ENCODE measurements around the gene ANGEL1. TPM values are rescaled to one million over a fixed set of nuclear protein-coding genes. Genes with fewer than 3 reads are reported as not detected.
A peak's percentile ranks its signal among the peaks of the same experiment; 100 is the strongest.

The ANGEL1 gene
- total and polyA plus RNA-seq, 4 donors, result 15.0 to 38.1 (median 20.7) TPM

GRCh38 chr14:76808011-76808410 is 4.7 kb downstream of the ANGEL1 start:
- Histone ChIP-seq H3K4me1 (ENCODE audit: control insufficient read depth, insufficient read depth, low read length) (peaks cover 12% of the 10 kb centered on the region), H3K36me3 (ENCODE audit: control insufficient read depth, insufficient read depth, low read length) (peaks cover 32% of the 10 kb centered on the region), H3K27me3 (ENCODE audit: control insufficient read depth, insufficient read depth, low read length) (no peaks in the 10 kb centered on the region), H3K27ac (ENCODE audit: low read depth, low read length) (no peak overlapping the region), H3K9me3 (ENCODE audit: control insufficient read depth, insufficient read depth, low read length) (no peaks in the 10 kb centered on the region), H3K4me3 (ENCODE audit: low read depth, low read length) (no peak overlapping the region)
- DNase-seq (ENCODE audit: low read depth in 4 of 6, low spot score in 6 of 6), result no peak
- 100% methylated on average over 1 of the region's 1 CpG for WGBS (ENCODE audit: insufficient coverage)

GRCh38 chr14:76806446-76806845 is 6.2 kb downstream of the ANGEL1 start:
- no peaks in the 10 kb centered on the region for H3K9me3 ChIP-seq (ENCODE audit: control insufficient read depth, insufficient read depth, low read length)
- no peak overlapping the region for H3K27ac ChIP-seq (ENCODE audit: low read depth, low read length)
- H3K4me1 ChIP-seq (ENCODE audit: control insufficient read depth, insufficient read depth, low read length), result peaks cover 5% of the 10 kb centered on the region
- H3K27me3 ChIP-seq (ENCODE audit: control insufficient read depth, insufficient read depth, low read length), result no peaks in the 10 kb centered on the region
- WGBS (ENCODE audit: insufficient coverage), result 95% methylated on average over 11 of the region's 12 CpGs
- no peak for DNase-seq (ENCODE audit: low read depth in 4 of 6, low spot score in 6 of 6)
- peaks cover 39% of the 10 kb centered on the region for H3K36me3 ChIP-seq (ENCODE audit: control insufficient read depth, insufficient read depth, low read length)
- H3K4me3 ChIP-seq (ENCODE audit: low read depth, low read length), result no peak overlapping the region

- Histone ChIP-seq H3K4me3 (ENCODE audit: low read depth, low read length) (no peak overlapping the region), H3K27ac (ENCODE audit: low read depth, low read length) (no peak overlapping the region), H3K9me3 (ENCODE audit: control insufficient read depth, insufficient read depth, low read length) (no peaks in the 10 kb centered on the region), H3K36me3 (ENCODE audit: control insufficient read depth, insufficient read depth, low read length) (peaks cover 43% of the 10 kb centered on the region), H3K4me1 (ENCODE audit: control insufficient read depth, insufficient read depth, low read length) (no peaks in the 10 kb centered on the region), H3K27me3 (ENCODE audit: control insufficient read depth, insufficient read depth, low read length) (no peaks in the 10 kb centered on the region)
- no peak for DNase-seq (ENCODE audit: low read depth in 4 of 6, low spot score in 6 of 6)
- WGBS (ENCODE audit: insufficient coverage), result no CpG with 5 or more reads among the region's 5 CpGs
Observed at GRCh38 chr14:76793956-76794355, 18.7 kb downstream of the ANGEL1 start.

- Histone ChIP-seq H3K27me3 (ENCODE audit: control insufficient read depth, insufficient read depth, low read length) (no peaks in the 10 kb centered on the region), H3K4me1 (ENCODE audit: control insufficient read depth, insufficient read depth, low read length) (no peaks in the 10 kb centered on the region), H3K36me3 (ENCODE audit: control insufficient read depth, insufficient read depth, low read length) (peaks cover 44% of the 10 kb centered on the region), H3K27ac (ENCODE audit: low read depth, low read length) (no peak overlapping the region), H3K9me3 (ENCODE audit: control insufficient read depth, insufficient read depth, low read length) (no peaks in the 10 kb centered on the region), H3K4me3 (ENCODE audit: low read depth, low read length) (no peak overlapping the region)
- 100% methylated on average over 1 of the region's 4 CpGs for WGBS (ENCODE audit: insufficient coverage)
- DNase-seq (ENCODE audit: low read depth in 4 of 6, low spot score in 6 of 6), result no peak
Observed at GRCh38 chr14:76793324-76793723, 19.4 kb downstream of the ANGEL1 start.

- Histone ChIP-seq H3K4me1 (ENCODE audit: control insufficient read depth, insufficient read depth, low read length) (no peaks in the 10 kb centered on the region), H3K4me3 (ENCODE audit: low read depth, low read length) (no peak overlapping the region), H3K27me3 (ENCODE audit: control insufficient read depth, insufficient read depth, low read length) (no peaks in the 10 kb centered on the region), H3K36me3 (ENCODE audit: control insufficient read depth, insufficient read depth, low read length) (peaks cover 47% of the 10 kb centered on the region), H3K27ac (ENCODE audit: low read depth, low read length) (no peak overlapping the region), H3K9me3 (ENCODE audit: control insufficient read depth, insufficient read depth, low read length) (no peaks in the 10 kb centered on the region)
- WGBS (ENCODE audit: insufficient coverage), result no CpG with 5 or more reads among the region's 2 CpGs
- DNase-seq (ENCODE audit: low read depth in 4 of 6, low spot score in 6 of 6), result no peak
Observed at GRCh38 chr14:76792422-76792821, 20.3 kb downstream of the ANGEL1 start.

GRCh38 chr14:76786601-76787000 is 26.1 kb downstream of the ANGEL1 start:
- WGBS (ENCODE audit: insufficient coverage), result 100% methylated on average over 1 of the region's 2 CpGs
- H3K4me3 ChIP-seq (ENCODE audit: low read depth, low read length), result no peak overlapping the region
- no peak overlapping the region for H3K27ac ChIP-seq (ENCODE audit: low read depth, low read length)
- H3K27me3 ChIP-seq (ENCODE audit: control insufficient read depth, insufficient read depth, low read length), result no peaks in the 10 kb centered on the region
- H3K4me1 ChIP-seq (ENCODE audit: control insufficient read depth, insufficient read depth, low read length), result peaks cover 22% of the 10 kb centered on the region
- no peaks in the 10 kb centered on the region for H3K9me3 ChIP-seq (ENCODE audit: control insufficient read depth, insufficient read depth, low read length)
- peak in 1 of 6 donors; percentile 80 for DNase-seq (ENCODE audit: low read depth in 4 of 6, low spot score in 6 of 6)
- peaks cover 81% of the 10 kb centered on the region for H3K36me3 ChIP-seq (ENCODE audit: control insufficient read depth, insufficient read depth, low read length)

- peaks cover 40% of the 10 kb centered on the region for H3K4me1 ChIP-seq (ENCODE audit: control insufficient read depth, insufficient read depth, low read length)
- no peaks in the 10 kb centered on the region for H3K27me3 ChIP-seq (ENCODE audit: control insufficient read depth, insufficient read depth, low read length)
- H3K4me3 ChIP-seq (ENCODE audit: low read depth, low read length), result no peak overlapping the region
- 20% methylated on average over 1 of the region's 2 CpGs for WGBS (ENCODE audit: insufficient coverage)
- H3K36me3 ChIP-seq (ENCODE audit: control insufficient read depth, insufficient read depth, low read length), result peaks cover 80% of the 10 kb centered on the region
- no peaks in the 10 kb centered on the region for H3K9me3 ChIP-seq (ENCODE audit: control insufficient read depth, insufficient read depth, low read length)
- H3K27ac ChIP-seq (ENCODE audit: low read depth, low read length), result no peak overlapping the region
- DNase-seq (ENCODE audit: low read depth in 4 of 6, low spot score in 6 of 6), result peak in 3 of 6 donors; percentile 48 to 89 (median 76)
Observed at GRCh38 chr14:76784881-76785280, 27.8 kb downstream of the ANGEL1 start.

GRCh38 chr14:76784266-76784874 is 28.3 kb downstream of the ANGEL1 start:
- Histone ChIP-seq H3K9me3 (ENCODE audit: control insufficient read depth, insufficient read depth, low read length) (no peaks in the 10 kb centered on the region), H3K4me3 (ENCODE audit: low read depth, low read length) (no peak overlapping the region), H3K27ac (ENCODE audit: low read depth, low read length) (no peak overlapping the region), H3K36me3 (ENCODE audit: control insufficient read depth, insufficient read depth, low read length) (peaks cover 80% of the 10 kb centered on the region), H3K4me1 (ENCODE audit: control insufficient read depth, insufficient read depth, low read length) (peaks cover 45% of the 10 kb centered on the region), H3K27me3 (ENCODE audit: control insufficient read depth, insufficient read depth, low read length) (no peaks in the 10 kb centered on the region)
- WGBS (ENCODE audit: insufficient coverage), result 62% methylated on average over 4 of the region's 6 CpGs
- no peak for DNase-seq (ENCODE audit: low read depth in 4 of 6, low spot score in 6 of 6)

GRCh38 chr14:76782885-76783566 is 29.7 kb downstream of the ANGEL1 start:
- no peak overlapping the region for H3K27ac ChIP-seq (ENCODE audit: low read depth, low read length)
- H3K4me1 ChIP-seq (ENCODE audit: control insufficient read depth, insufficient read depth, low read length), result peaks cover 51% of the 10 kb centered on the region
- H3K4me3 ChIP-seq (ENCODE audit: low read depth, low read length), result no peak overlapping the region
- no peak for DNase-seq (ENCODE audit: low read depth in 4 of 6, low spot score in 6 of 6)
- WGBS (ENCODE audit: insufficient coverage), result 57% methylated on average over 8 of the region's 9 CpGs
- no peaks in the 10 kb centered on the region for H3K27me3 ChIP-seq (ENCODE audit: control insufficient read depth, insufficient read depth, low read length)
- H3K9me3 ChIP-seq (ENCODE audit: control insufficient read depth, insufficient read depth, low read length), result no peaks in the 10 kb centered on the region
- H3K36me3 ChIP-seq (ENCODE audit: control insufficient read depth, insufficient read depth, low read length), result peaks cover 80% of the 10 kb centered on the region

Data from spinal cord (tissue), 10 donors.